H1 (cell line): Measurements from ENCODE around the gene VHLL. TPM values are rescaled to one million over a fixed set of nuclear protein-coding genes. Genes with fewer than 3 reads are reported as not detected.

ENCODE experiments used
- CTCF ChIA-PET: fragments of 300-600 bp; sonication (Branson Sonifier 250); formaldehyde crosslinking; loops from one replicate; lab custom pipeline; 2021; ENCODE audit not compliant: partially characterized antibody; lab: Charles Lee
- POLR2A ChIA-PET: fragments of 300-600 bp; sonication (Branson Sonifier 250); formaldehyde crosslinking; loops from one replicate; lab custom pipeline; 2021; ENCODE audit warnings: inconsistent platforms; ENCODE audit not compliant: partially characterized antibody; lab: Charles Lee
- DNase-seq, 2 experiments: peaks; one replicate each; pipeline versions ENCODE4 v3.0.0 to v3.0.0-alpha.2; 2010 to 2022; ENCODE audit warnings: low spot score in 2 of 2, low read depth in 1 of 2, mixed read lengths in 1 of 2
- FAIRE-seq: peaks from 2 replicates; lab custom pipeline; 2011; peaks lifted over from hg19 to GRCh38; lab: Jason Lieb, UNC
- H2AFZ ChIP-seq: 2 replicates; pipeline ENCODE4 v1.8.1; 2012; ENCODE audit warnings: low read length, inconsistent platforms
- H2AK5ac ChIP-seq: 2 replicates; pipeline ENCODE4 v1.6.1; 2013; ENCODE audit warnings: low read depth, low read length
- H2BK120ac ChIP-seq: replicated peaks from 2 replicates; pipeline ENCODE3; 2013; ENCODE audit warnings: low read depth, low read length, inconsistent platforms
- H2BK12ac ChIP-seq: 2 replicates; pipeline ENCODE4 v1.6.1; 2013; ENCODE audit warnings: low read depth, low read length
- H2BK15ac ChIP-seq: 2 replicates; pipeline ENCODE4 v1.6.1; 2013; ENCODE audit warnings: low read length
- H2BK20ac ChIP-seq: 2 replicates; pipeline ENCODE4 v1.6.1; 2013; ENCODE audit warnings: low read length
- H2BK5ac ChIP-seq: 2 replicates; pipeline ENCODE4 v1.6.1; 2013; ENCODE audit warnings: low read depth, low read length
- H3K14ac ChIP-seq: 2 replicates; pipeline ENCODE4 v1.6.1; 2013; ENCODE audit warnings: inconsistent platforms; ENCODE audit not compliant: insufficient read length
- H3K18ac ChIP-seq: 2 replicates; pipeline ENCODE4 v1.6.1; 2013; ENCODE audit warnings: low read length; ENCODE audit errors: extremely low read depth
- H3K23ac ChIP-seq: 2 replicates; pipeline ENCODE4 v1.6.1; 2013; ENCODE audit warnings: inconsistent platforms; ENCODE audit not compliant: insufficient read length
- H3K23me2 ChIP-seq: 2 replicates; pipeline ENCODE4 v1.6.1; 2013; ENCODE audit warnings: low read depth, low read length
- H3K27ac ChIP-seq: 2 replicates; pipeline ENCODE4 v1.6.1; 2011; ENCODE audit warnings: low read depth, low read length, inconsistent platforms
- H3K27me3 ChIP-seq, 4 experiments: replicated peaks in 1 of 4; 1 replicate in 1 of 4; 2 replicates in 3 of 4; pipeline versions ENCODE4 v1.6.1 to v1.8.1; 2011 to 2013; ENCODE audit warnings: low read length in 3 of 4, mild to moderate bottlenecking in 3 of 4, inconsistent platforms in 2 of 4, mixed read lengths in 2 of 4, moderate library complexity in 1 of 4; ENCODE audit not compliant: control insufficient read depth in 3 of 4, insufficient read depth in 3 of 4; ENCODE audit errors: extremely low read depth in 1 of 4
- H3K36me3 ChIP-seq, 4 experiments: 2 replicates each; pipeline versions ENCODE4 v1.6.1 to v1.8.1; 2011 to 2013; ENCODE audit warnings: mild to moderate bottlenecking in 4 of 4, low read length in 3 of 4, moderate library complexity in 2 of 4, control low read depth in 1 of 4, inconsistent platforms in 1 of 4; ENCODE audit not compliant: insufficient read depth in 4 of 4, control insufficient read depth in 2 of 4
- H3K4ac ChIP-seq: replicated peaks from 2 replicates; pipeline ENCODE3; 2013; ENCODE audit warnings: low read length, low read depth, mixed read lengths, inconsistent platforms; ENCODE audit not compliant: insufficient read length
- H3K4me1 ChIP-seq, 4 experiments: replicated peaks in 1 of 4; 1 replicate in 1 of 4; 2 replicates in 3 of 4; pipeline versions ENCODE4 v1.6.1 to v1.8.1; 2011 to 2013; ENCODE audit warnings: low read length in 3 of 4, inconsistent platforms in 2 of 4, mixed read lengths in 1 of 4; ENCODE audit not compliant: insufficient read depth in 4 of 4, control insufficient read depth in 3 of 4
- H3K4me2 ChIP-seq, 2 experiments: 2 replicates each; pipeline versions ENCODE4 v1.6.1 to v1.8.1; 2011 to 2013; ENCODE audit warnings: low read depth in 2 of 2, low read length in 2 of 2, control low read depth in 1 of 2, inconsistent platforms in 1 of 2, mild to moderate bottlenecking in 1 of 2; ENCODE audit not compliant: insufficient read depth in 1 of 2
- H3K4me3 ChIP-seq, 4 experiments: fragments of 200-600, 300-600 bp in 1 of 4; sonication (generic), shearing (Covaris generic), sonication (Bioruptor Twin) in 1 of 4; 2 replicates each; pipeline versions ENCODE4 v1.5.1 to v1.8.1; 2011 to 2016; ENCODE audit warnings: low read length in 4 of 4, low read depth in 3 of 4, control low read depth in 2 of 4, inconsistent platforms in 2 of 4, mild to moderate bottlenecking in 2 of 4, mixed read lengths in 1 of 4, moderate library complexity in 1 of 4; ENCODE audit not compliant: insufficient read depth in 2 of 4; ENCODE audit errors: extremely low read depth in 1 of 4
- H3K56ac ChIP-seq: replicated peaks from 2 replicates; pipeline ENCODE3; 2013; ENCODE audit warnings: low read depth, mild to moderate bottlenecking, mixed read lengths, low read length, inconsistent platforms; ENCODE audit not compliant: insufficient read length
- H3K79me1 ChIP-seq: 2 replicates; pipeline ENCODE4 v1.6.1; 2013; ENCODE audit warnings: low read depth, low read length, control low read depth
- H3K79me2 ChIP-seq, 2 experiments: 2 replicates each; pipeline versions ENCODE4 v1.6.1 to v1.8.1; 2012 to 2013; ENCODE audit warnings: low read length in 2 of 2, mild to moderate bottlenecking in 2 of 2, inconsistent platforms in 1 of 2; ENCODE audit not compliant: insufficient read depth in 2 of 2, control insufficient read depth in 1 of 2
- H3K9ac ChIP-seq, 4 experiments: replicated peaks in 1 of 4; 1 replicate in 1 of 4; 2 replicates in 3 of 4; pipeline versions ENCODE4 v1.6.1 to v1.8.1; 2011 to 2013; ENCODE audit warnings: low read depth in 3 of 4, low read length in 3 of 4, control low read depth in 2 of 4, mild to moderate bottlenecking in 2 of 4, moderate library complexity in 2 of 4, inconsistent platforms in 1 of 4; ENCODE audit errors: extremely low read depth in 1 of 4
- H3K9me3 ChIP-seq, 2 experiments: 2 replicates each; pipeline versions ENCODE4 v1.6.1 to v1.8.1; 2012 to 2013; ENCODE audit warnings: mild to moderate bottlenecking in 2 of 2, moderate library complexity in 2 of 2, control low read depth in 1 of 2, inconsistent platforms in 1 of 2, low read depth in 1 of 2, low read length in 1 of 2, mixed read lengths in 1 of 2; ENCODE audit not compliant: insufficient read depth in 2 of 2
- H4K20me1 ChIP-seq, 2 experiments: replicated peaks in 1 of 2; 2 replicates each; pipeline versions ENCODE3 to v1.8.1; 2011 to 2013; ENCODE audit warnings: inconsistent platforms in 2 of 2, low read length in 2 of 2, mild to moderate bottlenecking in 1 of 2; ENCODE audit not compliant: insufficient read depth in 2 of 2, control insufficient read depth in 1 of 2
- H4K5ac ChIP-seq: 2 replicates; pipeline ENCODE4 v1.6.1; 2013; ENCODE audit warnings: low read length, low read depth, mixed read lengths, inconsistent platforms; ENCODE audit not compliant: insufficient read length
- H4K8ac ChIP-seq: 2 replicates; pipeline ENCODE4 v1.8.0; 2013; ENCODE audit warnings: mild to moderate bottlenecking, moderate library complexity, low read length, inconsistent platforms; ENCODE audit not compliant: insufficient read depth; ENCODE audit errors: extremely low read depth
- H4K91ac ChIP-seq: replicated peaks from 2 replicates; pipeline ENCODE3; 2013; ENCODE audit warnings: low read length, mixed read lengths, inconsistent platforms; ENCODE audit not compliant: insufficient read length
- ASH2L ChIP-seq: fragments of 200-600, 300-600 bp; sonication (generic); IDR thresholded peaks from one replicate; pipeline ENCODE4 v1.7.1; 2017; ENCODE audit warnings: low read length
- BRCA1 ChIP-seq: IDR thresholded peaks from 2 replicates; pipeline ENCODE4 v1.6.1; 2012; ENCODE audit warnings: low read depth, low read length, improper control_type of control experiment
- CHD1 ChIP-seq: IDR thresholded peaks from 2 replicates; pipeline ENCODE4 v1.6.1; 2012; ENCODE audit warnings: low read depth, low read length, improper control_type of control experiment
- EGR1 ChIP-seq: IDR thresholded peaks from 2 replicates; pipeline ENCODE4 v1.6.1; 2011; ENCODE audit warnings: low read depth, low read length, borderline replicate concordance
- GTF2F1 ChIP-seq: IDR thresholded peaks from 2 replicates; pipeline ENCODE4 v1.6.1; 2012; ENCODE audit warnings: low read depth, low read length, improper control_type of control experiment, borderline replicate concordance
- JUN ChIP-seq: IDR thresholded peaks from 2 replicates; pipeline ENCODE4 v1.6.1; 2011; ENCODE audit warnings: low read depth, mild to moderate bottlenecking, improper control_type of control experiment, low read length
- RNF2 ChIP-seq: fragments of 200-900, 300-1000 bp; sonication (generic); IDR thresholded peaks from 2 replicates; pipeline ENCODE4 v1.7.1; 2016; ENCODE audit warnings: borderline replicate concordance, low read depth, mild to moderate bottlenecking, antibody characterized with exemption, low read length; ENCODE audit not compliant: poor library complexity, severe bottlenecking; ENCODE audit errors: missing control alignments
- RXRA ChIP-seq: IDR thresholded peaks from 2 replicates; pipeline ENCODE4 v1.6.1; 2011; ENCODE audit warnings: low read depth, mild to moderate bottlenecking, low read length, moderate library complexity; ENCODE audit not compliant: insufficient read depth
- TBP ChIP-seq: IDR thresholded peaks from 2 replicates; pipeline ENCODE4 v1.6.1; 2011; ENCODE audit warnings: low read depth, low read length, improper control_type of control experiment
- TCF12 ChIP-seq: IDR thresholded peaks from 2 replicates; pipeline ENCODE4 v1.6.1; 2011; ENCODE audit warnings: low read depth, mild to moderate bottlenecking, low read length
- WGBS, 2 experiments: shearing (Covaris generic) in 1 of 2; methylation state at CpG; one replicate each; pipeline versions ENCODE4 v1.1.6 to v1.1.7; 2013 to 2015; ENCODE audit warnings: low lambda C conversion rate in 2 of 2, mixed read lengths in 2 of 2, inconsistent platforms in 1 of 2, low coverage in 1 of 2, missing lambda C conversion rate in 1 of 2; ENCODE audit not compliant: insufficient replicate concordance in 2 of 2, insufficient coverage in 1 of 2, insufficient read length in 1 of 2; ENCODE audit errors: extremely low coverage in 1 of 2, missing lambda C conversion rate in 1 of 2; 5-methylcytosine and 5-hydroxymethylcytosine counted together
- polyA plus RNA-seq, 7 experiments: library from polyadenylated mRNA; depleted of rRNA in 3 of 7; stranded (reverse) in 5 of 7; unstranded in 2 of 7; fragments of >200 nt in 5 of 7; fragments of 200-250 nt in 2 of 7; gene quantifications; 1 replicate in 5 of 7; 2 replicates in 1 of 7; 4 replicates in 1 of 7; pipeline versions ENCODE4 v1.2.1 to v1.2.3, GENCODE V29; 2011 to 2013; ENCODE audit warnings: missing spikeins in 2 of 7, mixed read lengths in 2 of 7
- total RNA-seq: library from RNA; stranded (reverse); fragmentation: NEBNext Ultra II Directional; extraction: Animal tissue kit (Norgen Biotek cat#: 25700); gene quantifications from 2 replicates; pipeline ENCODE4 v1.2.1, GENCODE V29; 2021
- TF ChIP-seq, protein P1 (sequence below): IDR thresholded peaks from 2 replicates; pipeline ENCODE4 v1.6.1; 2012; ENCODE audit warnings: inconsistent platforms

Gene VHLL
- total and polyA plus RNA-seq, 2 of the 8 experiments (the other 6 are each of a cell fraction or from before 2014, with no cell fraction given) = not detected

GRCh38 chr1:156295391-156295947, 3.6 kb downstream of the VHLL start, which contains the start of gene GLMP:
Gene GLMP (minus strand): TSS chr1:156295679. CDS start chr1:156295645, 34 bp downstream.
- 10% methylated on average over 17 of the region's 17 CpGs; no CpG with 5 or more reads in 1 of the 2 experiments for WGBS, 2 experiments
- H3K4me1 ChIP-seq = peaks cover 0 to 12% (median 4%) of the 10 kb centered on the region in 4 experiments; a peak in 3 of 7 replicates
- H2BK5ac ChIP-seq = no peak within 1 kb of the TSS
- H4K5ac ChIP-seq = no peak within 1 kb of the TSS
- no peak within 1 kb of the TSS for H3K56ac ChIP-seq
- H4K20me1 ChIP-seq = peaks cover 0 to 3% of the 10 kb centered on the region in 2 experiments
- no peaks in the 10 kb centered on the region for H3K9me3 ChIP-seq
- H3K9ac ChIP-seq = peak within 1 kb of the TSS in 3 of 4 experiments; percentile 49 to 81 (median 54); a peak in 6 of 7 replicates
- H3K14ac ChIP-seq = no peak within 1 kb of the TSS
- no peak within 1 kb of the TSS for H2AK5ac ChIP-seq
- POLR2A ChIA-PET = interaction anchor here (1.3 to 16.5 kb wide), 3 partner anchors 8 to 16 kb away, joined by 4 to 221 read pairs (median 5); partner anchors contain the start of genes SMG5 and TMEM79
- 0 out of 2 replicates have a peak, but pooled peaks cover 3% of the 10 kb centered on the region for H3K79me1 ChIP-seq
- no peak within 1 kb of the TSS for H2BK20ac ChIP-seq
- no peak within 1 kb of the TSS; the same call in 1 of the 2 replicates for H3K18ac ChIP-seq
- H3K23ac ChIP-seq = no peak within 1 kb of the TSS
- H4K91ac ChIP-seq = no peak within 1 kb of the TSS
- H2BK120ac ChIP-seq = no peak within 1 kb of the TSS
- peaks cover 0 to 7% (median 0%) of the 10 kb centered on the region in 4 experiments; a peak in 2 of 8 replicates for H3K36me3 ChIP-seq
- peak within 1 kb of the TSS; percentile 95 for H4K8ac ChIP-seq
- no peaks in the 10 kb centered on the region for H3K27me3 ChIP-seq
- peak within 1 kb of the TSS; percentile 62 to 84 (median 72) for H3K4me3 ChIP-seq
- H2BK12ac ChIP-seq = no peak within 1 kb of the TSS
- no peak within 1 kb of the TSS for H3K27ac ChIP-seq
- peak within 1 kb of the TSS; percentile 100 for H2AFZ ChIP-seq
- DNase-seq = peak in 1 of 2 experiments; percentile 70
- peak within 1 kb of the TSS; percentile 72 to 98 for H3K4me2 ChIP-seq
- peak within 1 kb of the TSS; percentile 6 for H3K4ac ChIP-seq
- 0 out of 2 replicates have a peak within 1 kb of the TSS, but pooled peaks have one; percentile 8 for H2BK15ac ChIP-seq
- no peaks in the 10 kb centered on the region for H3K79me2 ChIP-seq
- CTCF ChIA-PET = interaction anchor here (1.5 kb wide), 1 partner anchor 150 kb away, joined by 3 read pairs; no protein-coding TSS in a partner anchor
- no peak for FAIRE-seq
- H3K23me2 ChIP-seq = peaks cover 7% of the 10 kb centered on the region; the same call in 1 of the 2 replicates
- TF ChIP-seq JUN (no peak), CHD1 (no peak), ASH2L (peak; percentile 49), TBP (no peak; the same call in 1 of the 2 replicates), TCF12 (no peak), GTF2F1 (no peak), RXRA (no peak), BRCA1 (no peak), EGR1 (no peak), RNF2 (no peak)
- TF ChIP-seq, protein P1, sequence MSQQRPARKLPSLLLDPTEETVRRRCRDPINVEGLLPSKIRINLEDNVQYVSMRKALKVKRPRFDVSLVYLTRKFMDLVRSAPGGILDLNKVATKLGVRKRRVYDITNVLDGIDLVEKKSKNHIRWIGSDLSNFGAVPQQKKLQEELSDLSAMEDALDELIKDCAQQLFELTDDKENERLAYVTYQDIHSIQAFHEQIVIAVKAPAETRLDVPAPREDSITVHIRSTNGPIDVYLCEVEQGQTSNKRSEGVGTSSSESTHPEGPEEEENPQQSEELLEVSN = no peak
